IMR-90 (cell line): ENCODE measurements around the gene CCDC13. TPM values are rescaled to one million over a fixed set of nuclear protein-coding genes. Genes with fewer than 3 reads are reported as not detected.

Experiments used
- ATAC-seq: fragments of 200-7000 bp; cut with Tn5 transposase; 2 replicates; pipeline ENCODE4 v1.9.1; 2020; ENCODE audit warnings: low read depth, mild to moderate bottlenecking, moderate library complexity
- BruUV-seq: library from RNA; stranded (reverse); fragments of 400-500 nt; replicated peaks from 2 replicates; lab custom pipeline; 2021; lab: Mats Ljungman, UMichigan
- CTCF ChIA-PET: fragments of 300-600 bp; formaldehyde crosslinking; extraction: SDS; loops from one replicate; lab custom pipeline; 2021; ENCODE audit warnings: antibody characterized with exemption; lab: Yijun Ruan, JAX
- POLR2A ChIA-PET: fragments of 300-600 bp; sonication (Branson Sonifier 250); formaldehyde crosslinking; loops from one replicate; lab custom pipeline; 2022; ENCODE audit warnings: antibody characterized with exemption; ENCODE audit not compliant: unreplicated experiment; lab: Charles Lee
- DNase-seq: peaks from one replicate; pipeline ENCODE4 v3.0.0; 2013
- H2AFZ ChIP-seq: replicated peaks from 2 replicates; pipeline ENCODE3; 2013; ENCODE audit warnings: low read length, mild to moderate bottlenecking; ENCODE audit not compliant: poor library complexity
- H2AK5ac ChIP-seq: 2 replicates; pipeline ENCODE4 v1.6.1; 2013; ENCODE audit warnings: low read depth, low read length, inconsistent platforms
- H2AK9ac ChIP-seq: replicated peaks from 2 replicates; pipeline ENCODE3; 2013; ENCODE audit warnings: mild to moderate bottlenecking, low read depth, low read length, moderate library complexity; ENCODE audit not compliant: poor library complexity
- H2BK120ac ChIP-seq: 2 replicates; pipeline ENCODE4 v1.6.1; 2013; ENCODE audit warnings: low read depth, low read length, inconsistent platforms
- H2BK15ac ChIP-seq: 3 replicates; pipeline ENCODE4 v1.6.1; 2013; ENCODE audit warnings: low read depth, low read length, inconsistent platforms
- H2BK20ac ChIP-seq: 2 replicates; pipeline ENCODE4 v1.6.1; 2013; ENCODE audit warnings: low read depth, mild to moderate bottlenecking, inconsistent platforms, low read length, moderate library complexity
- H2BK5ac ChIP-seq: 2 replicates; pipeline ENCODE4 v1.6.1; 2013; ENCODE audit warnings: mild to moderate bottlenecking, low read depth, low read length, inconsistent platforms; ENCODE audit not compliant: poor library complexity, severe bottlenecking
- H3K14ac ChIP-seq: replicated peaks from 2 replicates; pipeline ENCODE4 v1.6.1; 2013; ENCODE audit warnings: low read depth, low read length, inconsistent platforms
- H3K18ac ChIP-seq: 2 replicates; pipeline ENCODE4 v1.6.1; 2013; ENCODE audit warnings: low read depth, low read length, control low read depth
- H3K23ac ChIP-seq: 2 replicates; pipeline ENCODE4 v1.6.1; 2013; ENCODE audit warnings: low read depth, low read length, inconsistent platforms
- H3K27ac ChIP-seq: 2 replicates; pipeline ENCODE4 v1.5.1; 2013; ENCODE audit warnings: mild to moderate bottlenecking, control low read depth, low read length; ENCODE audit not compliant: insufficient read depth
- H3K27me3 ChIP-seq: 2 replicates; pipeline ENCODE4 v1.6.1; 2013; ENCODE audit warnings: low read length; ENCODE audit not compliant: control insufficient read depth, insufficient read depth
- H3K36me3 ChIP-seq: 2 replicates; pipeline ENCODE4 v1.6.1; 2013; ENCODE audit warnings: low read length, mixed read lengths; ENCODE audit not compliant: control insufficient read depth, insufficient read depth
- H3K4ac ChIP-seq: 2 replicates; pipeline ENCODE4 v1.6.1; 2013; ENCODE audit warnings: low read depth, low read length, inconsistent platforms
- H3K4me1 ChIP-seq: 2 replicates; pipeline ENCODE4 v1.6.1; 2013; ENCODE audit warnings: low read length, mixed read lengths; ENCODE audit not compliant: control insufficient read depth, insufficient read depth
- H3K4me2 ChIP-seq: 2 replicates; pipeline ENCODE4 v1.6.1; 2013; ENCODE audit warnings: low read depth, mild to moderate bottlenecking, control low read depth, low read length, moderate library complexity
- H3K4me3 ChIP-seq: 2 replicates; pipeline ENCODE4 v1.5.1; 2013; ENCODE audit warnings: low read depth, mild to moderate bottlenecking, control low read depth, low read length, moderate library complexity; ENCODE audit not compliant: insufficient read depth
- H3K56ac ChIP-seq: 2 replicates; pipeline ENCODE4 v1.6.1; 2013; ENCODE audit warnings: low read length, inconsistent platforms; ENCODE audit not compliant: insufficient read depth; ENCODE audit errors: extremely low read depth
- H3K79me1 ChIP-seq, 2 experiments: 2 replicates each; pipeline ENCODE4 v1.6.1; 2013; ENCODE audit warnings: low read length in 2 of 2, inconsistent platforms in 1 of 2, low read depth in 1 of 2
- H3K9ac ChIP-seq: 2 replicates; pipeline ENCODE4 v1.6.1; 2013; ENCODE audit warnings: low read depth, low read length, control low read depth
- H3K9me1 ChIP-seq: 2 replicates; pipeline ENCODE4 v1.6.1; 2013; ENCODE audit warnings: low read length, inconsistent platforms; ENCODE audit not compliant: insufficient read depth
- H3K9me3 ChIP-seq: 2 replicates; pipeline ENCODE4 v1.6.1; 2013; ENCODE audit warnings: low read length; ENCODE audit not compliant: control insufficient read depth, insufficient read depth
- H4K20me1 ChIP-seq: 2 replicates; pipeline ENCODE4 v1.6.1; 2013; ENCODE audit warnings: low read length, inconsistent platforms; ENCODE audit not compliant: insufficient read depth
- H4K5ac ChIP-seq: 2 replicates; pipeline ENCODE4 v1.6.1; 2013; ENCODE audit warnings: mild to moderate bottlenecking, low read depth, low read length, control low read depth
- H4K8ac ChIP-seq, 2 experiments: 2 replicates each; pipeline ENCODE4 v1.6.1; 2013; ENCODE audit warnings: low read depth in 2 of 2, low read length in 2 of 2, control low read depth in 1 of 2, inconsistent platforms in 1 of 2
- H4K91ac ChIP-seq: 2 replicates; pipeline ENCODE4 v1.6.1; 2013; ENCODE audit warnings: low read depth, low read length, inconsistent platforms; ENCODE audit not compliant: insufficient read depth
- BHLHE40 ChIP-seq: fragments of 150-350 bp; IDR thresholded peaks from 2 replicates; pipeline ENCODE4 v1.6.1; 2016; ENCODE audit warnings: mild to moderate bottlenecking, low read depth, low read length
- CEBPB ChIP-seq: IDR thresholded peaks from 2 replicates; pipeline ENCODE4 v1.6.1; 2012; ENCODE audit warnings: low read depth, low read length, improper control_type of control experiment
- CHD1 ChIP-seq: IDR thresholded peaks from 2 replicates; pipeline ENCODE4 v1.6.1; 2012; ENCODE audit warnings: low read depth, low read length, improper control_type of control experiment
- FOS ChIP-seq: fragments of 150-350 bp; IDR thresholded peaks from 2 replicates; pipeline ENCODE4 v1.6.1; 2016; ENCODE audit warnings: low read depth, low read length
- MAFK ChIP-seq: IDR thresholded peaks from 2 replicates; pipeline ENCODE4 v1.6.1; 2012; ENCODE audit warnings: low read depth, low read length, improper control_type of control experiment
- MAZ ChIP-seq: IDR thresholded peaks from 2 replicates; pipeline ENCODE4 v1.6.1; 2012; ENCODE audit warnings: low read depth, mild to moderate bottlenecking, low read length, improper control_type of control experiment, moderate library complexity, borderline replicate concordance
- MXI1 ChIP-seq: IDR thresholded peaks from 2 replicates; pipeline ENCODE4 v1.6.1; 2012; ENCODE audit warnings: low read depth, mild to moderate bottlenecking, low read length, moderate library complexity, borderline replicate concordance
- NFE2L2 ChIP-seq: fragments of 150-350 bp; IDR thresholded peaks from 2 replicates; pipeline ENCODE4 v1.6.1; 2016; ENCODE audit warnings: low read depth, mild to moderate bottlenecking, low read length
- POLR2A ChIP-seq: IDR thresholded peaks from 2 replicates; pipeline ENCODE4 v1.6.1; 2012; ENCODE audit warnings: mild to moderate bottlenecking, low read depth, low read length
- RAD21 ChIP-seq: IDR thresholded peaks from 2 replicates; pipeline ENCODE4 v1.6.1; 2012; ENCODE audit warnings: low read length, improper control_type of control experiment
- RCOR1 ChIP-seq: IDR thresholded peaks from 2 replicates; pipeline ENCODE4 v1.6.1; 2012; ENCODE audit warnings: mild to moderate bottlenecking, low read length, improper control_type of control experiment; ENCODE audit not compliant: insufficient replicate concordance
- RFX5 ChIP-seq: IDR thresholded peaks from 2 replicates; pipeline ENCODE4 v1.8.0; 2012; ENCODE audit warnings: low read depth, mild to moderate bottlenecking, low read length, moderate library complexity
- SMC3 ChIP-seq: fragments of 150-350 bp; IDR thresholded peaks from 2 replicates; pipeline ENCODE4 v1.6.1; 2016; ENCODE audit warnings: low read depth, mild to moderate bottlenecking, antibody characterized with exemption, low read length, moderate library complexity
- WGBS, 2 experiments: methylation state at CpG; one replicate each; pipeline versions ENCODE4 v1.1.5 to v1.1.7; 2013; ENCODE audit warnings: missing lambda C conversion rate in 2 of 2; ENCODE audit not compliant: insufficient read length in 1 of 2; ENCODE audit errors: extremely low coverage in 2 of 2; 5-methylcytosine and 5-hydroxymethylcytosine counted together
- dilution Hi-C: fragments of 300-500 bp; cut with HindIII; formaldehyde crosslinking; loops from one replicate; pipeline ENCODE4 v1.14.3; 2018; ENCODE audit warnings: low sequenced_read_pairs; ENCODE audit not compliant: unreplicated experiment
- in situ Hi-C: fragments of 300-500 bp; cut with MboI; formaldehyde crosslinking; loops from 3 replicates; pipeline ENCODE4 v1.14.3; 2019; ENCODE audit warnings: low sequenced_read_pairs, inconsistent platforms, mixed read lengths
- intact Hi-C: fragments of 100-400 bp; cut with micrococcal nuclease; formaldehyde crosslinking; loops from 2 replicates; pipeline ENCODE4 v1.10.0; 2022
- polyA plus RNA-seq, 3 experiments: library from polyadenylated mRNA; depleted of rRNA; stranded (reverse); fragments of >200 nt; gene quantifications; 2 replicates each; pipeline ENCODE4 v1.2.3, GENCODE V29; 2012; ENCODE audit warnings: low replicate concordance in 1 of 3
- total RNA-seq: library from RNA; depleted of rRNA; stranded (reverse); fragments of >200 nt; gene quantifications from 2 replicates; pipeline ENCODE4 v1.2.3, GENCODE V29; 2012
- TF ChIP-seq, protein P1 (sequence below): fragments of 150-350 bp; IDR thresholded peaks from 2 replicates; pipeline ENCODE4 v1.6.1; 2017; ENCODE audit warnings: mild to moderate bottlenecking, antibody characterized with exemption, low read length, low read depth
- TF ChIP-seq, protein P2 (sequence below): fragments of 150-350 bp; IDR thresholded peaks from 2 replicates; pipeline ENCODE4 v1.6.1; 2016; ENCODE audit warnings: low read depth, mild to moderate bottlenecking, low read length, moderate library complexity, borderline replicate concordance
- TF ChIP-seq, protein P3 (sequence below): conservative IDR thresholded peaks from 2 replicates; pipeline ENCODE4 v1.5.1; 2012; ENCODE audit warnings: mild to moderate bottlenecking, low read depth, low read length, improper control_type of control experiment

CCDC13 gene
- total and polyA plus RNA-seq, 2 of the 4 experiments (the other 2 are of a cell fraction): 0.18 to 0.19 TPM

DNA sequence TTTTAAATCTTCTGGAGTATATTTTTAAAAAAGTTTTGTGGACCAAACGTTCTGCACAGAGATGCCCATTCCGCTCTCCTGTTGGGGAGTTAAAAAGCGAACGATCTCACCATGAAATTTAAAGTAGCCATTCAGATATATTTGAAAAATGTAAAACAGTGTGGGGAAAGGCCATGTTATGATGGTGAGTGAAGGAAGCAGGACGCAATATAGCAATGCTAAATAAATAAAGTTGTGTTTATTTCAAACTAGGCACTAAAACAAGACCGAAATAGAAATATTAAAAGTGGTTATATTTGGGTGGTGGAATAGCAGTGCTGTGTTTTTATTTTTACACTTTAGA is 327 bp upstream of the CCDC13 start:
- Histone ChIP-seq H3K4me1 (peaks cover 3% of the 10 kb centered on the region; the same call in 1 of the 2 replicates), H3K56ac (peak overlapping the region; percentile 81; the same call in 1 of the 2 replicates), H3K79me1 (peaks cover 0 to 7% of the 10 kb centered on the region in 2 experiments; a peak in 2 of 4 replicates), H3K4me2 (peak overlapping the region; percentile 73), H3K18ac (0 out of 2 replicates have a peak overlapping the region, but pooled peaks have one; percentile 8), H3K4ac (peak overlapping the region; percentile 43; the same call in 1 of the 2 replicates), H2BK120ac (peak overlapping the region; percentile 39; the same call in 1 of the 2 replicates), H2BK5ac (peak overlapping the region; percentile 22), H3K27ac (no peak overlapping the region), H3K9ac (peak overlapping the region; percentile 68), H4K5ac (no peak overlapping the region), H3K14ac (peak overlapping the region; percentile 48; the same call in 1 of the 2 replicates), H3K23ac (peak overlapping the region; percentile 45; the same call in 1 of the 2 replicates), H2BK20ac (peak overlapping the region; percentile 3; the same call in 1 of the 2 replicates), H3K9me3 (no peaks in the 10 kb centered on the region), H2AK5ac (no peak overlapping the region), H4K8ac (peak overlapping the region; percentile 62 to 83), H2AFZ (peak overlapping the region; percentile 88), H2AK9ac (no peak overlapping the region), H3K9me1 (0 out of 2 replicates have a peak, but pooled peaks cover 3% of the 10 kb centered on the region), H3K27me3 (no peaks in the 10 kb centered on the region), H3K4me3 (peak overlapping the region; percentile 46), H2BK15ac (no peak overlapping the region; the same call in 2 of the 3 replicates), H3K36me3 (no peaks in the 10 kb centered on the region), H4K20me1 (no peaks in the 10 kb centered on the region), H4K91ac (no peak overlapping the region)
- peak; percentile 51 for ATAC-seq
- ChIA-PET POLR2A (no interaction called here), CTCF (no interaction called here)
- WGBS, 2 experiments: 0% methylated on average over 1 of the region's 6 CpGs; no CpG with 5 or more reads in 1 of the 2 experiments
- DNase-seq: no peak
- TF ChIP-seq MXI1 (no peak), FOS (no peak), SMC3 (no peak), CHD1 (no peak), RAD21 (no peak), BHLHE40 (no peak), RFX5 (no peak), MAZ (no peak), RCOR1 (no peak), POLR2A (no peak), MAFK (no peak), NFE2L2 (no peak), CEBPB (no peak)
- TF ChIP-seq, protein P1, sequence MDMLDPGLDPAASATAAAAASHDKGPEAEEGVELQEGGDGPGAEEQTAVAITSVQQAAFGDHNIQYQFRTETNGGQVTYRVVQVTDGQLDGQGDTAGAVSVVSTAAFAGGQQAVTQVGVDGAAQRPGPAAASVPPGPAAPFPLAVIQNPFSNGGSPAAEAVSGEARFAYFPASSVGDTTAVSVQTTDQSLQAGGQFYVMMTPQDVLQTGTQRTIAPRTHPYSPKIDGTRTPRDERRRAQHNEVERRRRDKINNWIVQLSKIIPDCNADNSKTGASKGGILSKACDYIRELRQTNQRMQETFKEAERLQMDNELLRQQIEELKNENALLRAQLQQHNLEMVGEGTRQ: no peak
- TF ChIP-seq, protein P2, sequence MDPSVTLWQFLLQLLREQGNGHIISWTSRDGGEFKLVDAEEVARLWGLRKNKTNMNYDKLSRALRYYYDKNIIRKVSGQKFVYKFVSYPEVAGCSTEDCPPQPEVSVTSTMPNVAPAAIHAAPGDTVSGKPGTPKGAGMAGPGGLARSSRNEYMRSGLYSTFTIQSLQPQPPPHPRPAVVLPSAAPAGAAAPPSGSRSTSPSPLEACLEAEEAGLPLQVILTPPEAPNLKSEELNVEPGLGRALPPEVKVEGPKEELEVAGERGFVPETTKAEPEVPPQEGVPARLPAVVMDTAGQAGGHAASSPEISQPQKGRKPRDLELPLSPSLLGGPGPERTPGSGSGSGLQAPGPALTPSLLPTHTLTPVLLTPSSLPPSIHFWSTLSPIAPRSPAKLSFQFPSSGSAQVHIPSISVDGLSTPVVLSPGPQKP: no peak
- TF ChIP-seq, protein P3, sequence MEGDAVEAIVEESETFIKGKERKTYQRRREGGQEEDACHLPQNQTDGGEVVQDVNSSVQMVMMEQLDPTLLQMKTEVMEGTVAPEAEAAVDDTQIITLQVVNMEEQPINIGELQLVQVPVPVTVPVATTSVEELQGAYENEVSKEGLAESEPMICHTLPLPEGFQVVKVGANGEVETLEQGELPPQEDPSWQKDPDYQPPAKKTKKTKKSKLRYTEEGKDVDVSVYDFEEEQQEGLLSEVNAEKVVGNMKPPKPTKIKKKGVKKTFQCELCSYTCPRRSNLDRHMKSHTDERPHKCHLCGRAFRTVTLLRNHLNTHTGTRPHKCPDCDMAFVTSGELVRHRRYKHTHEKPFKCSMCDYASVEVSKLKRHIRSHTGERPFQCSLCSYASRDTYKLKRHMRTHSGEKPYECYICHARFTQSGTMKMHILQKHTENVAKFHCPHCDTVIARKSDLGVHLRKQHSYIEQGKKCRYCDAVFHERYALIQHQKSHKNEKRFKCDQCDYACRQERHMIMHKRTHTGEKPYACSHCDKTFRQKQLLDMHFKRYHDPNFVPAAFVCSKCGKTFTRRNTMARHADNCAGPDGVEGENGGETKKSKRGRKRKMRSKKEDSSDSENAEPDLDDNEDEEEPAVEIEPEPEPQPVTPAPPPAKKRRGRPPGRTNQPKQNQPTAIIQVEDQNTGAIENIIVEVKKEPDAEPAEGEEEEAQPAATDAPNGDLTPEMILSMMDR: no peak
- dilution Hi-C loops: no loop called here
- in situ Hi-C loops: no loop called here
- no TSS peak for BruUV-seq
- intact Hi-C loops: no loop called here
